ENCODE results near the gene CFAP92.

The CFAP92 gene

GRCh38 chr3:129004639-129005295 is 10.9 kb upstream of the CFAP92 start:
- no peak overlapping the region for H3K27ac ChIP-seq
- no peak for DNase-seq (ENCODE audit: low spot score)
- no peak for TF ChIP-seq CTCF (conservative IDR thresholded peaks at IDR 0.05; ENCODE audit: low read depth)
- ChIA-PET POLR2A (ENCODE audit: low non-redundant PET) (no interaction called here), CTCF (interaction anchor here (0.5 to 1.8 kb wide), 2 partner anchors 12 to 387 kb away, joined by 3 to 9 read pairs; no protein-coding TSS in a partner anchor)

GRCh38 chr3:129003578-129004112 is 9.8 kb upstream of the CFAP92 start:
- TF ChIP-seq CTCF (conservative IDR thresholded peaks at IDR 0.05; ENCODE audit: low read depth) = 0 out of 2 replicates have a peak, but pooled peaks have one; percentile 19
- H3K27ac ChIP-seq = no peak overlapping the region
- ChIA-PET POLR2A (ENCODE audit: low non-redundant PET) (no interaction called here), CTCF (interaction anchor here (0.6 to 2.6 kb wide), 9 partner anchors 10 to 341 kb away, joined by 3 to 15 read pairs (median 4); partner anchors contain the start of gene CFAP92)
- peak; percentile 53 for DNase-seq (ENCODE audit: low spot score)

GRCh38 chr3:129002573-129003569 is 9.0 kb upstream of the CFAP92 start:
- ChIA-PET CTCF (interaction anchor here (0.6 to 2.6 kb wide), 8 partner anchors 10 to 342 kb away, joined by 3 to 15 read pairs (median 4); partner anchors contain the start of gene CFAP92), POLR2A (ENCODE audit: low non-redundant PET) (no interaction called here)
- H3K27ac ChIP-seq = no peak overlapping the region
- no peak for DNase-seq (ENCODE audit: low spot score)
- TF ChIP-seq CTCF (conservative IDR thresholded peaks at IDR 0.05; ENCODE audit: low read depth) = no peak

- no peak overlapping the region for H3K27ac ChIP-seq
- no peak for DNase-seq (ENCODE audit: low spot score)
- POLR2A ChIA-PET (ENCODE audit: low non-redundant PET) = no interaction called here
- CTCF ChIA-PET = interaction anchor here (0.7 to 2.6 kb wide), 3 partner anchors 9 to 389 kb away, joined by 3 to 15 read pairs (median 3); partner anchors contain the start of gene CFAP92
- no peak for TF ChIP-seq CTCF (conservative IDR thresholded peaks at IDR 0.05; ENCODE audit: low read depth)
These were observed 8.1 kb upstream of the CFAP92 start for GRCh38 chr3:129001806-129002572.

- no peak for TF ChIP-seq CTCF (conservative IDR thresholded peaks at IDR 0.05; ENCODE audit: low read depth)
- ChIA-PET CTCF (interaction anchor here (0.7 to 1.1 kb wide), 2 partner anchors 26 to 390 kb away, joined by 3 read pairs; no protein-coding TSS in a partner anchor), POLR2A (ENCODE audit: low non-redundant PET) (no interaction called here)
- no peak within 1 kb of the TSS for H3K27ac ChIP-seq
- no peak for DNase-seq (ENCODE audit: low spot score)
These were observed 7.4 kb upstream of the CFAP92 start, which contains the start of gene EFCC1 for GRCh38 chr3:129001101-129001805. Gene EFCC1, plus strand, starts transcription at chr3:129001304. Its CDS starts 325 bp downstream, at chr3:129001629.
